HG03354 (cell line): ENCODE data around the gene TRIM27.
"Not testable (repeated sequence)": the region's sequence is repeated elsewhere in the genome, so short reads cannot be mapped to it uniquely, and the experiment has no call there.

Source experiments
- ATAC-seq: cut with Tn5 transposase; IDR thresholded peaks from one replicate; pipeline ENCODE4 v1.9.1; 2021; ENCODE audit warnings: mild to moderate bottlenecking; ENCODE audit not compliant: unreplicated experiment, poor library complexity, severe bottlenecking

Gene TRIM27, protein sequence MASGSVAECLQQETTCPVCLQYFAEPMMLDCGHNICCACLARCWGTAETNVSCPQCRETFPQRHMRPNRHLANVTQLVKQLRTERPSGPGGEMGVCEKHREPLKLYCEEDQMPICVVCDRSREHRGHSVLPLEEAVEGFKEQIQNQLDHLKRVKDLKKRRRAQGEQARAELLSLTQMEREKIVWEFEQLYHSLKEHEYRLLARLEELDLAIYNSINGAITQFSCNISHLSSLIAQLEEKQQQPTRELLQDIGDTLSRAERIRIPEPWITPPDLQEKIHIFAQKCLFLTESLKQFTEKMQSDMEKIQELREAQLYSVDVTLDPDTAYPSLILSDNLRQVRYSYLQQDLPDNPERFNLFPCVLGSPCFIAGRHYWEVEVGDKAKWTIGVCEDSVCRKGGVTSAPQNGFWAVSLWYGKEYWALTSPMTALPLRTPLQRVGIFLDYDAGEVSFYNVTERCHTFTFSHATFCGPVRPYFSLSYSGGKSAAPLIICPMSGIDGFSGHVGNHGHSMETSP

DNA sequence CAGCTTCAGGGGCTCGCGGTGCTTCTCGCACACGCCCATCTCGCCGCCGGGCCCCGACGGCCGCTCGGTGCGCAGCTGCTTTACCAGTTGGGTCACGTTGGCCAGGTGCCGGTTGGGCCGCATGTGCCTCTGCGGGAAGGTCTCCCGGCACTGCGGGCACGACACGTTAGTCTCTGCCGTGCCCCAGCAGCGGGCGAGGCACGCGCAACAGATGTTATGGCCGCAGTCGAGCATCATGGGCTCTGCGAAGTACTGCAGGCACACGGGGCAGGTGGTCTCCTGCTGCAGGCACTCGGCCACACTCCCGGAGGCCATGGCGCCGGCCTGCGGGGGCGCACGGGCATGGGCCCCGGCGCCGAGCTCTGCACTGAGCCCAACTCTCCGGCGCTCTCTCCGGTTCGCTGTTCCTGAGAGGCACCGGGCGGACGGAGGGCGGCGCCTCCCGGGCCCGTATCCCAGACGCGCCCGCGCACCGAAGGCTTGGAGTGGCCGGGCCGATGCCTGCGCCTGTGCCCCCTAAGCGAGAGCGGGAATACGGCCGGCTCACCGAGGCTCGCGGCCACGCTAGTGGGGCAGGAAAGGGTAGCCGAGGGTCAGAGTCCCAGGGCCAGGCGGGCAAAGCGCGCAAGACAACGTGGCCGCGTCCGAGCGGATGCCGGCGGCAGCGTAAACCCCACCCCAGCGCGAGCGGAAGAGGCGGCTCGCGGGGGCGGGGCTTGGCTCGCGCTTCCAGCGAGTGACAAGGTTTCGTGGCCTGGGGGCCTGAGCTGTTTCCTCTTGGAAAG, at the start of gene TRIM27:
Gene TRIM27 (minus strand): TSS at position 668 of the 785 bp plus-strand sequence. CDS start 353 bp downstream, at position 315.
- ATAC-seq: peak; percentile 85

DNA sequence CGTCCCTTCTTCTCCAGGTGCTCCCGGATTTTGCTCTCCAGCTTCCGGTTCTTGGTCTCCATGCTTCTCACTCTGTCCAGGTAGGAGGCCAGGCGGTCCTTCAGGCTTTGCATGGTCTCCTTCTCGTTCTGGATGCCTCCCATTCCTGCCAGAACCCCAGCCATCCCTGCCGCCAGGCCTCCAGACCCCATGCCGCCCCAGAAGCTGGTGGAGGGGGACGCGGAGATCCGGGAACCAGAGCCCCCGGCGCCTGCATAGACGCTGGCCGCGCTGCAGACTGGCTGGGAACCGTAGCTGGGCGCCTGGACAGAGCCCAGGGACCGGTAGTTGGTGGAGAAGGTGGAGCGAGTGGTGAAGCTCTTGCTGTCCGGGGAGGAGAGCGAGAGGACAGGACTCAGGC, 46.3 kb upstream of the TRIM27 start:
- ATAC-seq: not testable (repeated sequence)

DNA sequence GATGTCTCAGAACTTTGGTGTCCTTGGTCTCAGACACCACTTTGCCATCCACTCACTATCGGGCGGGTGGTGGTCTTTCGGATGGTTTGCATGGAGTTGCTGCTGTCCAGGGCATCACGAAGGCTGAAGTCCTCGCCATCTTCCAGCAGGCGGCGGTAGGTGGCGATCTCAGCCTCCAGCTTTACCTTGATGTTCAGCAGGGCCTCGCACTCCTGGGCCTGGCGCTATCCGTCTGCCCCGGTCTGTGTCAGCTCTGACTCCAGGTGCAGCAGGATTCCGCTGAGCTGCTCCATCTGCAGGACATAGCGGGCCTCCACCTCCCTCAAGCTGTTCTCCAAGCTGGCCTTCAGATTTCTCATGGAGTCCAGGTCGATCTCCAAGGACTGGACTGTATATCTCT, 45.3 kb upstream of the TRIM27 start:
- no peak for ATAC-seq

DNA sequence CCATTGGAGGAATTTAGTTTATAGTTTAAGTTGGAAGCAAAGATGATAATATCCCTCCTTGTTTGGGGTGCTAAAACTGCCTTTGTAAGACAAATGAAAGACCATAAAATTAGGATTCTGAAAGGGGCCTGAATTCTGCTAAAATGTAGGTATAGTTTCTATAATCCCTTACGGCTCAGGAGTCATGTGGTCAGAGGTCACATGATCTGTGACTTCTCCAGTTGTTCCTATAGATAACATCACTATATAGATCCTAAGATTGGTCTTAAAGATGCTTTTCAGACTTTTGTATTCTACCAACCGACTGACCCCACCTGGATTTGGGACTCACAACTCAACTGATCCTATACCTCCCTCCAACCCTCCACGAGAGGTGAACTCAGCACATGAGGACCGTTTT, 44.7 kb upstream of the TRIM27 start:
- ATAC-seq: no peak

DNA sequence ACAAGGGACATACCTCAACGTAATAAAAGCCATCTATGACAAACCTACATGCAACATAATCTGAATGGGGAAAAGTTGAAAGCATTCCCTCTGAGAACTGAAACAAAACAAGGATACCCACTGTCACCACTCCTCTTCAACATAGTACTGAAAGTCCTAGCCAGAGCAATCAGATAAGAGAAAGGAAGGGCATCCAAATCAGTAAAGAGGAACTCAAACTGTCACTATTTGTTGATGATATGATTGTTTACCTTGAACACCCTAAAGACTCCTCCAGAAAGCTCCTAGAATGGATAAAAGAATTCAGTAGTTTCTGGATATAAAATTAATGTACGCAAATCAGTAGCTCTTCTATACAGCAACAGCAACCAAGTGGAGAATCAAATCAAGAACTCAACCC, 41.9 kb upstream of the TRIM27 start:
- ATAC-seq: no peak

DNA sequence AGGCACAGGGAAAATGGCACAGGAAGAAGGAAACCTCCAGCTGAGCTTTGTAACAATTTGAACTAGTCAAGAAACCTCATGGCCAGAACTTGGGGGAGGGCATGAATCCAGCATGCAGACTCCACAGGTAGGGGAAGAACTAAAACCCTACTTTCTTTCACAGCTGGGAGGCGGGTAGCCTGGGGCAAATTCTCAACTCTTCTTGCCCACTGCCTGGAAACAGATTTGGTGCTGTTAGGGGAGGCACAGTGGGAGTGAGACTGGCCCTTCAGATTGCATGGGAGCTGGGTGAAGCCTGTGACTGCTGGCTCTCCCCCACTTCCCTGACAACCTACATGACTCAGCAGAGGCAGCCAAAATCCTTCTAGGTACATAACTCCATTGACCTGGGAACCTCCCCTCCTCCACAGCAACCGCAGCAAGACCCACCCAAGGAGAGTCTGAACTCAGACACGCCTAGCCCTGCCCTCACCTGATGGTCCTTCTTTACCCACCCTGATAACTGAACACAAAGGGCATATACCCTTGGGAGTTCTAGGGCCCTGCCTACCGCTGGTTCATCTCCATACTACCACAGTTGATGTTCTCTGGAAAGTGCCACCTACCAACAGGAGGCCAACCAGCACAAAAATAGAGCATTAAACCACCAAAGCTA, 37.2 kb upstream of the TRIM27 start:
- no peak for ATAC-seq

DNA sequence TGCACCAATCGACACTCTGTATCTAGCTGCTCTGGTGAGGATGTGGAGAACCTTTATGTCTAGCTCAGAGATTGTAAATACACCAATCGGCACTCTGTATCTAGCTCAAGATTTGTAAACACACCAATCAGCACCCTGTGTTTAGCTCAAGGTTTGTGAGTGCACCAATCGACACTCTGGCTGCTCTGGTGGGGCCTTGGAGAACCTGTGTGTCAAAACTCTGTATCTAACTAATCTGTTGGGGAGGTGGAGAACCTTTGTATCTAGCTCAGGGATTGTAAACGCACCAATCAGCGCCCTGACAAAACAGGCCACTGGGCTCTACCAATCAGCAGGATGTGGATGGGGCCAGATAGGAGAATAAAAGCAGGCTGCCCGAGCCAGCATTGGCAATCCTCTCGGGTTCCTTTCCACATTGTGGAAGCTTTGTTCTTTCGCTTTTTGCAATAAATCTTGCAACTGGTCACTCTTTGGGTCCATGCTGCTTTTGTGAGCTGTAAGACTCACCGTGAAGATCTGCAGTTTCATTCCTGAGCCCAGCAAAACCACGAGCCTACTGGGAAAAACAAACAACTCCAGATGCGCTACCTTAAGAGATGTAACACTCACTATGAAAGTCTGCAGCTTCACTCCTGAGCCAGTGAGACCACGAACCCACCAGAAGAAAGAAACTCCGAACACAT, 34.9 kb upstream of the TRIM27 start:
- ATAC-seq: not testable (repeated sequence)

DNA sequence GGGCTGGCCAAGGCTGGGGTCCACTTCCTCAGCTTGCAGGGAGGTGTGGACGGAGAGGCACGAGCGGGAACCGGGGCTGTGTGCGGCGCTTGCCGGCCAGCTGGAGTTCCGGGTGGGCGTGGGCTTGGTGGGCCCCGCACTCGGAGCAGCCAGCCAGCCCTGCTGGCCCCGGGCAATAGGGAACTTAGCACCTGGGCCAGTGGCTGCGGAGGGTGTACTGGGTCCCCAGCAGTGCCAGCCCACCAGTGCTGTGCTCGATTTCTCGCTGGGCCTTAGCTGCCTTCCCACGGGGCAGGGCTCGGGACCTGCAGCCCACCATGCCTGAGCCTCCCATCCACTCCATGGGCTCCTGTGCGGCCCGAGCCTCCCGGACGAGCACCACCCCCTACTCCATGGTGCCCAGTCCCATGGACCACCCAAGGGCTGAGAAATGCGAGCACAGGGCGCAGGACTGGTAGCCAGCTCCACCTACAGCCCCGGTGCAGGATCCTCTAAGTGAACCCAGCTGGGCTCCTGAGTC, 34.1 kb upstream of the TRIM27 start:
- not testable (repeated sequence) for ATAC-seq

DNA sequence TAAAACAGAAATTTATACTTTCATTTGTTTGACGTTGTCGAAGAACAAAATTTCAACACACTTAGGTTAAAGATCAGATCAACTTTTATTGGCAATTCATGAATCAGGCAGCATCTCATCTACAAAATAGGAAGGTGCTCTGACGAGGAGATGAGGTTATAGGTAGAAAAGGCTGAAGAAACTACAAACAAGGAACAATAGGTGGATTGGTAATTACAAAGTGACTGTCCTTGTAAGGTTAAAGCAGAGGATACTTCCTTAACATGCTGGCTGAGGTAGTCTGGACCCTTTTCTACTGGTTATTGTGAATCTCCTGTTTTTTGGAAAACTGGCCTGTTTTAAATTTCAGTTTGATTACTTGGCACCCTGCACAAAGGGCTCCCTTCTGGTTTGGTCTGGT, 32.5 kb upstream of the TRIM27 start:
- no peak for ATAC-seq

DNA sequence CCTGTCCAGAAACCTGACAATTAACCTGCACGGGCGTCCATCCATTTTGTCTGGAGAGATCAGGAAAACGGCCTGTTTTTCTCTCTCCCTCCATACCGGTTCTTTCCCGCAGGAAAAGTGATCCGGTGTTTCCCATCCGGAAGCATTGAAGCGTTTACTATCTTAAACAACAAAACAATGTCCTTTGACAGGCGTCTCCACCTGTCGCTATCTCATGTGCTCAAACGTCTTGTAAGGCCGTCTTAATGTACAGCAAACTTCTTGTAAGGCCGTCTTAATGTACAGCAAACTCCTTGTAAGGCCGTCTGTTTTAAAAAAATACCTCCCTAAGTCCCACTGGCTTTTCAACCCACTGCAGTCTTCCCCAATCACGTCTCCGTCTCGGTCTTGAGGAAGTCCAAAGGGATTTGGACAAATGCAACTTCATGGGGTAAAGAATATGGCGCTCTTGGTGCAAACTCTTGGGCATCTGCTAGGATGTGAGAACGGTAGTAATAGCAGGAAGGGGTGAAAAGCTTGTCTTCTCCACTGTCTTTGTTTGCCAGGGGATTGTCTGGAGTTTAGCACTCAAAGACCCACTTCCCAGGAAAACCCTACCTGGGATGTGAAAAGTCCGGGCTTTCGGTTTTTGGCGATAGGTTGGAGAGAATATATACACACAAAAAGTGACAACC, 29.9 kb upstream of the TRIM27 start:
- no peak for ATAC-seq

DNA sequence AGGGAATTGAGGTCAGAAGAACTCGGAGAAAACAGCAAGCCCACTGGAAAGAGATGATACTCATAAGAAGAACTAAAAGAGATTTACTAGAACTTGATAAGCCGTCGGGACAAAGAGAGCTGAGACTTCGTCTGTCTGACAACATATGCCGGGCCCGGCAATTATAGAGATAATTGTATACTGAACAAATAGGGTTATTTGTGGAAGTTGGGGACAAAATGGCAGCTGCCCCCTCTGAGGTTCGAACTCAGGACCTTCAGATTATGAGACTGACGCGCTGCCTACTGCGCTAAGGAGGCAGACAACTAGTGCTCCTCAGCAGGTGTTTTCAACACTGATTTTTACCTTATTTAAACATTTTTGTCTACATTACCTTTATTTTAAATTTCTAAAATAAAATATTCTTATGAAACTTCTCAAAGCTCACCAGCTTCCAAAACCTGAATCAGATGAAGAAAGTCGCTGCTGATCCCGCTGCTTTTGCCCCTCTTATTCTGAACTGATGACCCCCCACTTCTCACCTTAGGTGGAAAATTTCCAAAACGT, 29.3 kb upstream of the TRIM27 start:
- no peak for ATAC-seq

DNA sequence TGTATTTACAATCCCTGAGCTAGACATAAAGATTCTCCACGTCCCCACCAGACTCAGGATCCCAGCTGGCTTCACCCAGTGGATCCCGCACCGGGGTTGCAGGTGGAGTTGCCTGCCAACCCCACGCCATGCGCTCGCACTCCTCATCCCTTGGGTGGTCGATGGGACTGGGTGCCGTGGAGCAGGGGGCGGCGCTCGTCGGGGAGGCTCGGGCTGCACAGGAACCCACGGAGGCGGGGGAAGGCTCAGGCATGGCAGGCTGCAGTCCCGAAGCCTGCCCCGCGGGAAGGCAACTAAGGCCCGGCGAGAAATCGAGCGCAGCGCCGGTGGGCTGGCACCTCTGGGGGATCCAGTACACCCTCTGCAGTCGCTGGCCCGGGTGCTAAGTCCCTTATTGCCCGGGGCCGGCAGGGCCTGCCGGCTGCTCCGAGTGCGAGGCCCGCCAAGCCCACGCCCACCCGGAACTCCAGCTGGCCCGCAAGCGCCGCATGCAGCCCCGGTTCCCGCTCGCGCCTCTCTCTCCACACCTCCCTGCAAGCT, 25.9 kb upstream of the TRIM27 start:
- ATAC-seq: not testable (repeated sequence)

DNA sequence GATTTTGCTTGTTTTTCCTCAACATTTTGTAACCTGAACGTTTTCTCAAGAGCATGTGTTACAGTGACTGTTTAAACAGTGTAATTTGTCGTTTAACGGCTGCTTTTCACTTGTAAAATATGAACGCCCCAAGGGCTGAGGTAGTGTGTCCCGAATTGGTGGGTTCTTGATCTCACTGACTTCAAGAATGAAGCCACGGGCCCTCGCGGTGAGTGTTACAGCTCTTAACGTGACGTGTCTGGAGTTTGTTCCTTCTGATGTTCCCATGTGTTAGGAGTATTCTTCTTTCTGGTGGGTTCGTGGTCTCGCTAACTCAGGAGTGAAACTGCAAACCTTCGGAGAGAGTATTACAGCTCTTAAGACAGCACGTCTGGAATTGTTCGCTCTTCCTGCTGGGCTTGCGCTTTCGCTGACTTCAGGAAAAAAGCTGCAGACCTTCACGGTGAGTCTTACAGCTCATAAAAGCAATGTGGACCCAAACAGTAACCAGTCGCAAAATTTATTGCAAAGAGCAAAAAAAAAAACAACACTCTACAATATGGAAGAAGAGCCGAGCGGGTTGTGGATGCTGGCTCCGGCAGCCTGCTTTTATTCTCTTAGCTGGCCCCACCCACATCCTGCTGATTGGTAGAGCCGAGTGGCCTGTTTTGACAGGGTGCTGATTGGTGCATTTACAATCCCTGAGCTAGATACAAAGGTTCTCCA, 25.1 kb upstream of the TRIM27 start:
- ATAC-seq: no peak

DNA sequence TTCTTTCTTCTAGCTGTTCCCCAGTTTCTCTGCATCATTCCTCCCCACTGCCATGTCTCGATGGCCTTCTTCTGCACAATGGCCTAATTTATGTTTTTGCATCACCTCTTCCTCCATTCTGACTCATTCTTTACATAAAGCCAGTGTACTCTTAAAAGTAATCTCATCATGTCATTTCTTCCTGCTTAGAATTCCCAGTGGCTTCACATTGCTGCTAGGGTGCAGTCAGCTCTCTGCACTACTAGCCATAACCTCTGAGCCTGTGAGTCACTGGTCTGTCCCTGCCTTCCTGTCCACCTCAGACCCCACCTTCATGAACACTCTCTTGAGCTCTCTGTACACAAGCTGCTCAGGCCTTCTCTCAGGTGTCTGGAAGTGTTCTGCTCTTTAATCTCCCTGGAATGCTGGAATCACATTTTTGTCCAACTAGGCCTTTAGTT, 24.1 kb upstream of the TRIM27 start:
- ATAC-seq: no peak

DNA sequence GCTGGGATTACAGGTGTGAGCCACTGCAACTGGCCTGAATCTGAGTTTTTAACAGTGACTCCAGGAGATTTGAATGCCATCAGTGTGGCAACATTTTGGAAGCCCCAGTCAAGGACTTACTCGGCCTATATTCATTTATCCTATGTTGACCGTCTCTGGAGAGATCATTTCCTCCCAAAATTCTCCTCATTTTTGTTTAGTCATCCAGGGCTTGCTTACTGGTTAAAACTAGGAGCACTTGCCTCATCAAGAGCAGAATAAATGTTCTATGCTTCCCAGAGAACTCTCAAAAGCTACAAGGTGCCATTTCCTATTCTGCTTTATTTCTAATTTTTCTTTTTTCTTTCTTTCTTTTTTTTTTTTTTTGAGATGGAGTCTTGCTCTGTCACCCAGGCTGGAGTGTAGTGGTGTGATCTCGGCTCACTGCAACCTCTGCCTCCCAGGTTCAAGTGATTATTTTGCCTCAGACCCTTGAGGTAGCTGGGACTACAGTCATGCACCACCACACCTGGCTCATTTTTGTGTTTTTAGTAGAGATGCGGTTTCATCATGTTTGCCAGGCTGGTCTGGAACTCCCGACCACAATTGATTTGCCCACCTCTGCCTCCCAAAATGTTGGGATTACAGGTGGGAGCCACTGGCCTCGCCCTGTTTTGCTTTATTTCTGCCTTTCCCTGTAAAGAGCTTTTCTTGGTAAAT, 23.4 kb upstream of the TRIM27 start:
- ATAC-seq: no peak

DNA sequence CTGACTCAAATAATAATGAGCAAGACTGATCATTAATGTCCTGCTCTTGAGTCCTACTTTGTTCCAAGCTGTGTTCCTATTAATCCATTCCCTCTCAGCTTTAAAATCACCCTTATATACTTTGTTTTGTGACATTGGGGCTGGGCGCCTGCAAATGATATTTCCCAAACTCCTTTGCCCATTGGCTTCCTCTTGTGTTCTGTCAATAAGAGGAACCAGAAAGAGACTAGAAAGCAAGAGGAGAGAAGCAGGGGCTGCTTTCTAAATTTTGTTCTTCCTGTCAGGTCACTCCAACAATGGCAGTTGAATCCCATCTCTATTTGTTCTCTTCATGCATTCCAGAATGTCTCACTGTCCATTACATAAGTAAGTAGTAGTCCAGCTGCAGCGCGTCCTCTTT, 21.6 kb upstream of the TRIM27 start:
- ATAC-seq: no peak

DNA sequence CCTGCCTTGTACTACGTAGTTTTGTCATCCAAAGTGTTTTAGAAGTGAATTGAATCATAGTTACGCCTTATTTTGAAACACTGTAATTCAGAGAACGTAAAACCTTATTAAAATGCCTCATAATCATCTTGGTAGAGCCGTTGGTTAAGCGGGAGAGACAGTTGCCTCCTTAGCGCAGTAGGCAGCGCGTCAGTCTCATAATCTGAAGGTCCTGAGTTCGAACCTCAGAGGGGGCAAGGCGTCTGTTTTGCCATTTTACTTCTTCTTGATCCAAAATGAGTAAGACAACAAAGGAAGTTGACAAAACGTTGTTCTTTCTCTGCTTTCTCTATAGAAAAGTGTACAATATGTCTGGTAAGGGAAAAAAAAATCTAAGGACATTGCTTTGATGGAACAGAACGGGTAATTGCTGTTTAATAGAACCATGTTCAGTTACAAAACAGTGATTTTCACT, 20.7 kb upstream of the TRIM27 start:
- no peak for ATAC-seq
